GM13976 (cell line): ENCODE measurements around the gene AGBL1.

Experiments
- DNase-seq: peaks from one replicate; pipeline ENCODE4 v3.0.0; 2012; ENCODE audit warnings: low spot score
- in situ Hi-C: fragments of 300-500 bp; cut with MboI; formaldehyde crosslinking; loops from one replicate; pipeline ENCODE4 v1.12.0; 2022; ENCODE audit warnings: low sequenced_read_pairs, mixed read lengths, inconsistent platforms; ENCODE audit not compliant: unreplicated experiment
- TF ChIP-seq, protein P1 (sequence below): IDR thresholded peaks from 2 replicates; pipeline ENCODE4 v1.5.1; 2012; ENCODE audit warnings: borderline replicate concordance, mild to moderate bottlenecking; ENCODE audit not compliant: insufficient read depth; ENCODE audit errors: extremely low read depth, missing control alignments, control extremely low read depth

Gene AGBL1

DNA sequence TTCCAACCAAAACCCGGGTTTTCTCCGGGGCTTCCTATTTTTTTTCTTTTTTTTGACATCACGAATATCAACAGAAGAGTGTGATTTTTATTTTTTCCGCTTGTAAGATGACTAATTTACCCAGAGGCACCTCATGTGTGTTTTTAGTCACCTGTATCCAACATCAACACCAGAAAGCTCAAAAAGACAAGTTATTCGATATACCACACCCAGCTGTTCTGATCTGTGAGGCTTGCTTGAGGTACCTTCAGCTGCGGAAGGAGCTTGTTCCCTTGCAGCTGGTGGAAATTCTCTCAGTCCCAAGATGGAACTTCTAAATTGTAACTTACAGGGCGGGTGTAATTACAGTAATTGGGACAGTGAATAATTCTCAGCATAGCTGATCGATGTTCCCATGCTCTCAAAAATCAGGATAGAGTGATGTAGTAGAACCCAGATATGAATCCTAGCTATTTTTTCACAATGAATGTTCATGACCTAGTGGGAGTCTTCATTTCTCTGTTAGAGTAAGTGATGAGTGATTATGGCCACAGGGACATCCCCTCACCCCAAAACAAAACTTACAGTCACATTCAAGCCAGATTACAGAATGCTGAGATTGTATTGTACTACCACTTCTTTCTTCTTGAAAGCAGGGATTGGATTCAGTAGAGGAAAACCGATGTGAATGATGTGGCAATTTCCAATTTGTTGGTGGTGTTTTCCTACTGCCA is 232.1 kb downstream of the AGBL1 start:
- in situ Hi-C loops = no loop called here
- TF ChIP-seq, protein P1, sequence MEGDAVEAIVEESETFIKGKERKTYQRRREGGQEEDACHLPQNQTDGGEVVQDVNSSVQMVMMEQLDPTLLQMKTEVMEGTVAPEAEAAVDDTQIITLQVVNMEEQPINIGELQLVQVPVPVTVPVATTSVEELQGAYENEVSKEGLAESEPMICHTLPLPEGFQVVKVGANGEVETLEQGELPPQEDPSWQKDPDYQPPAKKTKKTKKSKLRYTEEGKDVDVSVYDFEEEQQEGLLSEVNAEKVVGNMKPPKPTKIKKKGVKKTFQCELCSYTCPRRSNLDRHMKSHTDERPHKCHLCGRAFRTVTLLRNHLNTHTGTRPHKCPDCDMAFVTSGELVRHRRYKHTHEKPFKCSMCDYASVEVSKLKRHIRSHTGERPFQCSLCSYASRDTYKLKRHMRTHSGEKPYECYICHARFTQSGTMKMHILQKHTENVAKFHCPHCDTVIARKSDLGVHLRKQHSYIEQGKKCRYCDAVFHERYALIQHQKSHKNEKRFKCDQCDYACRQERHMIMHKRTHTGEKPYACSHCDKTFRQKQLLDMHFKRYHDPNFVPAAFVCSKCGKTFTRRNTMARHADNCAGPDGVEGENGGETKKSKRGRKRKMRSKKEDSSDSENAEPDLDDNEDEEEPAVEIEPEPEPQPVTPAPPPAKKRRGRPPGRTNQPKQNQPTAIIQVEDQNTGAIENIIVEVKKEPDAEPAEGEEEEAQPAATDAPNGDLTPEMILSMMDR = no peak
- DNase-seq = no peak

DNA sequence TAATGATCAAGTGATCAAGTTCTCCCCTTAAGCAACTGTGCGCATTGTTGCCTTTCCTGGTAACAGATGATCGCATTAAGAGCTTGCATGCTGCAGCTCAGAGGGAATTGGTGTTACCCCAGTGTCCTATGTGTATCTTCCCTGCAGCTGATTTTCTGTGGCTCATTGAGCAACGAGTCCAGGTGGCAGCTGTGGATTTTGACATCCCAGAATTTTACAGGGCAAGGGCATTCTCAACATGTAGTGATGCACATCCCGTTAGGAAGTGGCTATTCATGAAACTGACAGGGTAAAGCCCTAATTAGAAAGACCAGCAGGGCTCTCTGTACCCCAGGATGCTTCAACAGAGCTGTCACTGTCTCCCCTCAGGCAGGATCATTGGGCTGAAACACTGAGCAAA is 232.8 kb downstream of the AGBL1 start:
- TF ChIP-seq, protein P1 = no peak
- in situ Hi-C loops = no loop called here

DNA sequence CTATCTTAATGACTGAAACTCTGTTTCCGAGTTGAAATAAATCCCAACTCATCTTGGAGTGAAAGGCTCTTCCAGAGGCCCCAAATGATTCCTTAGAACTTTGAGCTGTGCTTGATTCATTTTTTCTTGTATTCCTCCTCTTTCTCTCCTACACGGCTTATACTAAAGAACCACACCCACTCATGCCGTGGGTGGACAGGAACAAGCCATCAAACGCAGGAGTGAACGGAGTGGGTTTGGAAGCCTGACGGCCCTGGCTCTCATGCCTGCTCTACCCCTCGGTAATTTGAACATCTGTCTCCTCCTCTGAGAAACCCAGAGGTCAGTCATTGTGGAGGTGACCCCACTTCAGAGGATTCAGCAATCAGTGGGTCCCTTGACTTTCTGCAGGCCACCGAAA is 236.5 kb downstream of the AGBL1 start:
- DNase-seq = no peak
- TF ChIP-seq, protein P1 = no peak
- in situ Hi-C loops = no loop called here

More for the DNA sequence above, 232.8 kb downstream of the AGBL1 start:
- no peak for DNase-seq

DNA sequence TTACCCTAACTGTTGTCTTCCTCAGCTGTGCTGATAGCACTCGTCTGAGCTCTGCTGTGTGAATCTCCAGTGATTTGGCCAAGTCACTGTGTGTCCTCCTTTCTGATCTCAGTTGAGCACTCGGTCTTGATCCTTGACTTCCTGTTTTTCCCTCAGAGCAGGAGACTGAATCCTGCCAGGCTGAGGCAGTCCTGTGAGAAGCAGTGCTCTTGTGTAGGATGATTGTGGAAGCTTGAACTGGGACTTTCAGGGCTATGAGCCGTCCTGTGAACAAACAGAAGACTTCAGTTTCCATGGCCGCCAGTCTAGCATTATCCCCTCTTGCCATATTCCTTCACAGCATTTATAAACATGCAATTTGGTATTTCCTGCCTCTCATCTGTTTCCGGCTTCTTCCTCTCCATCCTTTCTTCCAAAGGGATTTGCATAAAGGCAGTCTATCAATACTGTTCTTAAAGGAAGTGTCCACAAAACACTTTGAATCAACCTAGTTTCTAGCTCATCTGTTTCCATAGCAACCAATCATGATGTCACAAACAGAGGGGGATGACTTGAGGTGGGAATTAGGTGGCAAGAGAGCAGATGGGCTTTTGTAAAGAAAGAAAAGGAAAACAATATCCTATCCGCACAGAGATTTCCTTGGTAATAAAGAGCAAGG is 237.2 kb downstream of the AGBL1 start:
- TF ChIP-seq, protein P1 = no peak
- DNase-seq = no peak
- in situ Hi-C loops = no loop called here

DNA sequence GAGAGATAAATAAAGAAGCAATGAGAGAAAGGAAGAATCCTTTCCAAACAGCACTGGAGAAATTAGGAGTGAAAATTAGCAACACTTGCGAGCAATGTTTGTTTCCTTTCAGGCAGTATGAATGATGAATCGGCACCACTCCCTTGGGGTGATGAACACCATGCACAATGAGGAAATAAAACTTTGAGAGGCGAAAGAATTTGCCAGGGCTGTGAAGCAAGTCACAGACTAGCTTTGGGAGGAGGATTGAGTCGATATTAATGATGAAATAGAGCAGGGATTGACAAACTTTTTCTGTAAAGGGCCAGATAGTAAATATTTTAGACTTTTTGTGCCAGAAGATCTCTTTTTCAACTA is 237.7 kb downstream of the AGBL1 start:
- DNase-seq = no peak
- in situ Hi-C loops = no loop called here
- TF ChIP-seq, protein P1 = no peak

DNA sequence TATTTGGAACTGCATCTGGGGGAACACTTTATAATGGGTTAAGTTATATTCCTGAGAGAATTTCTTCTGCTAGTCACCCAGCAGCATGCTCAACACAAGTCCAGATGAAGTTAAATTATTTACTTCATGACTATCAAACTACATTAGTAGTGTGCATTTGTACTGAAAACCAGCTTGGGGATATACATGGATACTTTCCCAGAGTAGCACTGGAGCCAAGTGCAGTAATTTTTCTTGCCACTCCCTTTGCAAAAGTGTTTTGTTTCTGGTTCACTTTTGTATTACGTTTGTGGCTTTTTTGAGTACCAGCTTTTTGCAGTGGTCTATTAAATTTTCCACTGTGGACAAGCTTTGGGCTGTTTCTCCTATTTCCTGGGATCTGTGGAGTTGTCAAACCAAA is 243.0 kb downstream of the AGBL1 start:
- TF ChIP-seq, protein P1 = no peak
- no peak for DNase-seq
- in situ Hi-C loops = no loop called here
